SH-SY5Y (cell line): ENCODE measurements around the gene PARVG.

Experiments
- GATA2 ChIP-seq: IDR thresholded peaks from 2 replicates; pipeline ENCODE4 v1.6.1; 2011; ENCODE audit warnings: mild to moderate bottlenecking, low read depth, low read length
- GATA3 ChIP-seq: IDR thresholded peaks from 2 replicates; pipeline ENCODE4 v1.6.1; 2011; ENCODE audit warnings: low read depth, mild to moderate bottlenecking, low read length, moderate library complexity

DNA sequence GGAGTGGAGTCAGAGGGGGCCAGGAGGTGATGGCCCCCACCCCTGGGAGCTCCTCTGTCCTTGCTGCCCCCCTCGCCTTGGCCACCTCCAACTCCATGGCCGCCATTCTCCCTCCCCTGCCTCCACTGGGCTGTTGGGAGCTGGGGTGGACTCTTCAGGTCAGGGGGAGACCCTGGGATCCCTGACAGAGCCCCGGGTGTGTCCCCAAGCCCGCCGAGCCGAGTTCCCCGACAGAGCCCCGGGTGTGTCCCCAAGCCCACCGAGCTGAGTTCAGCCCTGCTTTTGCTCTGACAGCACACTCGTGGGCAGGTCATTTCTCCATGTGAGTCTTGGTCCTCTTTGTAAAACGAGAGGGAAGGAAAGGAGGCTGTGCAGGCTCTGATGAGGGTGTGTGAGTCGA is 13.2 kb upstream of the PARVG start:
- TF ChIP-seq GATA3 = no peak
- TF ChIP-seq GATA2 = no peak
